Measurements from ENCODE around the gene LAMP5.
A peak's percentile ranks its signal among the peaks of the same experiment; 100 is the strongest.

Gene LAMP5

GRCh38 chr20:9514461-9515213 lies at the start of gene LAMP5:
TSS of gene LAMP5 (plus strand) at chr20:9514590. CDS start at chr20:9514853, 263 bp downstream.
- H3K27ac ChIP-seq = no peak within 1 kb of the TSS
- no peak for TF ChIP-seq ZFX (IDR thresholded peaks at IDR 0.05; ENCODE audit: borderline replicate concordance)

GRCh38 chr20:9467995-9468394 lies 46.4 kb upstream of the LAMP5 start:
- H3K27ac ChIP-seq = no peak overlapping the region
- peak; percentile 55 for TF ChIP-seq CTCF (IDR thresholded peaks at IDR 0.05)
- no peak for TF ChIP-seq ZFX (IDR thresholded peaks at IDR 0.05; ENCODE audit: borderline replicate concordance)

- no peak overlapping the region for H3K27ac ChIP-seq
- no peak for TF ChIP-seq CTCF (IDR thresholded peaks at IDR 0.05)
- no peak for TF ChIP-seq ZFX (IDR thresholded peaks at IDR 0.05; ENCODE audit: borderline replicate concordance)
Observed at GRCh38 chr20:9474835-9475415, 39.5 kb upstream of the LAMP5 start.

GRCh38 chr20:9475456-9475855 lies 38.9 kb upstream of the LAMP5 start:
- H3K27ac ChIP-seq = no peak overlapping the region
- TF ChIP-seq CTCF (IDR thresholded peaks at IDR 0.05) = no peak
- no peak for TF ChIP-seq ZFX (IDR thresholded peaks at IDR 0.05; ENCODE audit: borderline replicate concordance)

- TF ChIP-seq CTCF (IDR thresholded peaks at IDR 0.05) = no peak
- no peak for TF ChIP-seq ZFX (IDR thresholded peaks at IDR 0.05; ENCODE audit: borderline replicate concordance)
- no peak overlapping the region for H3K27ac ChIP-seq
Observed at GRCh38 chr20:9476174-9476573, 38.2 kb upstream of the LAMP5 start.

GRCh38 chr20:9476637-9477036 lies 37.8 kb upstream of the LAMP5 start:
- H3K27ac ChIP-seq = no peak overlapping the region
- TF ChIP-seq CTCF (IDR thresholded peaks at IDR 0.05) = no peak
- TF ChIP-seq ZFX (IDR thresholded peaks at IDR 0.05; ENCODE audit: borderline replicate concordance) = no peak

- TF ChIP-seq ZFX (IDR thresholded peaks at IDR 0.05; ENCODE audit: borderline replicate concordance) (no peak), CTCF (IDR thresholded peaks at IDR 0.05) (no peak)
- H3K27ac ChIP-seq = no peak overlapping the region
Observed at GRCh38 chr20:9478771-9479170, 35.6 kb upstream of the LAMP5 start.

All from 22Rv1 (cell line).